GM12801 (cell line): Measurements from ENCODE around the gene PACS2.

Source experiments
- CTCF ChIP-seq: IDR thresholded peaks from one replicate; pipeline ENCODE4 v1.5.1; 2011; ENCODE audit warnings: control low read depth; ENCODE audit not compliant: insufficient read length; ENCODE audit errors: extremely low read depth

PACS2 gene

DNA sequence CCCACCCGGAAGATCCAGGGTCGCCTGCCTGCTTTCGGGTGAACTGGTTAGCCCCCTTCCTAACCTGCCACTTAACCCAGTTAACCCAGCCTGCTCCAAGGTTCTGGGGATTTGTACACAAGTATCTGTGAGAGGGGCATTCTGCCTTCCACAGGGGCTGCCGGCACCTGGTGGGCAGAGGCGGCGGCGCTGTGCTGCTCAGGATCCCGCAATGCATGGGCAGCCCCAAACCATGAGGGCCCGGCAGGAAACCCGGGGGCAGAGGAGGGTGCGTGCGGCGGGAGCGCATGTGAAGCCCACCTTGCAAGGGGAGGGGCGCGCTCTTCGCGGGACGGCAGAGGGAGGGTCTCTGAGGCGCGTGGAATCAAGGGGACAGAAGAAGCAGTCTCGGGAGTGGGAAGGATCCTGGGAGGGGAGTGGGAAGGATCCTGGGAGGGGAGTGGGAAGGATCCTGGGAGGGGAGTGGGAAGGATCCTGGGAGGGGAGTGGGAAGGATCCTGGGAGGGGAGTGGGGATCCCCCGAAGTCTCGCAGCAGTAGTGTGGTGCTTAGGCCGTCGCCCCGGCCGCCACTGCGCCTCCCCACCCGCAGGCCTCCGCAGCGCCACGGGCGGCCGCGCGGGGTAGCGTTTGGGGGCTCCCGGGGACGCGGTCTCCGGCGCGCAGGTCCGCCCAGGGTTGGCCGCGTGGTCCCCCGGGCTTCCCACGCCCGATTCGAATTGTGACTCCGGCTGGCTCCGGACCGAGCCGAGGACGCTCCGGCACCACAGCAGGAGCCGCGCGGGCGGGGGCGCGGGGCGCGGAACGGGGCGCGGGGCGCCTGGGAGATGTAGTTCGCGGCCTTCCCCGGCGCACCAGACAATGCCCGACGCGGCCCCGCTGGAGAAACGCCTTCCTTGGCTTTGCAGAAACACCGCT, 100.2 kb downstream of the PACS2 start:
- no peak for TF ChIP-seq CTCF

- TF ChIP-seq CTCF = no peak
Observed at GRCh38 chr14:105415481-105416428, 101.2 kb downstream of the PACS2 start.

GRCh38 chr14:105416671-105417070, 102.1 kb downstream of the PACS2 start:
- TF ChIP-seq CTCF = no peak

GRCh38 chr14:105417690-105418121, 103.2 kb downstream of the PACS2 start:
- no peak for TF ChIP-seq CTCF

GRCh38 chr14:105418269-105419194, 104.0 kb downstream of the PACS2 start:
- TF ChIP-seq CTCF = no peak

- no peak for TF ChIP-seq CTCF
Observed at GRCh38 chr14:105419195-105420091, 104.9 kb downstream of the PACS2 start, which contains the start of gene MTA1. Gene MTA1 (plus strand): TSS chr14:105419827. CDS start chr14:105420036, 209 bp downstream.
